ENCODE data around the gene C9orf50. TPM values are rescaled to one million over a fixed set of nuclear protein-coding genes. Genes with fewer than 3 reads are reported as not detected.

The C9orf50 gene
- total RNA-seq, 4 donors from 2014 or later = 0.34 TPM; not detected in 3

- no peaks in the 10 kb centered on the region for H3K27me3 ChIP-seq
- peak within 1 kb of the TSS; percentile 82 to 96 (median 91) for H3K4me3 ChIP-seq
- peaks cover 23 to 29% (median 28%) of the 10 kb centered on the region in 4 donors for H3K36me3 ChIP-seq
- DNase-seq (ENCODE audit: extremely low spot score) = peak; percentile 99
- intact Hi-C loops (cut with DNase I) = loop anchor here (2.0 to 5.0 kb wide), 2 partner anchors 95 to 141 kb away; no protein-coding TSS in a partner anchor
- H3K4me1 ChIP-seq = peaks cover 23 to 40% (median 36%) of the 10 kb centered on the region in 4 donors
- H3K9me3 ChIP-seq = no peaks in the 10 kb centered on the region
- H3K27ac ChIP-seq (replicated peaks in 1 of 4) = peak within 1 kb of the TSS; percentile 81 to 91 (median 86)
- peak; percentile 90 to 94 for TF ChIP-seq POLR2AphosphoS5 (IDR thresholded peaks at IDR 0.05)
- TF ChIP-seq EP300 (IDR thresholded peaks at IDR 0.05) = no peak
- peak in 2 of 3 experiments; percentile 100 for TF ChIP-seq CTCF (IDR thresholded peaks at IDR 0.05)
- WGBS = 2% methylated on average over 19 of the region's 93 CpGs
Observed at GRCh38 chr9:129641750-129642585, 21.1 kb upstream of the C9orf50 start, which contains the start of gene ASB6. TSS of gene ASB6 (minus strand) at chr9:129642151. CDS start at chr9:129641999, 152 bp downstream.

DNA sequence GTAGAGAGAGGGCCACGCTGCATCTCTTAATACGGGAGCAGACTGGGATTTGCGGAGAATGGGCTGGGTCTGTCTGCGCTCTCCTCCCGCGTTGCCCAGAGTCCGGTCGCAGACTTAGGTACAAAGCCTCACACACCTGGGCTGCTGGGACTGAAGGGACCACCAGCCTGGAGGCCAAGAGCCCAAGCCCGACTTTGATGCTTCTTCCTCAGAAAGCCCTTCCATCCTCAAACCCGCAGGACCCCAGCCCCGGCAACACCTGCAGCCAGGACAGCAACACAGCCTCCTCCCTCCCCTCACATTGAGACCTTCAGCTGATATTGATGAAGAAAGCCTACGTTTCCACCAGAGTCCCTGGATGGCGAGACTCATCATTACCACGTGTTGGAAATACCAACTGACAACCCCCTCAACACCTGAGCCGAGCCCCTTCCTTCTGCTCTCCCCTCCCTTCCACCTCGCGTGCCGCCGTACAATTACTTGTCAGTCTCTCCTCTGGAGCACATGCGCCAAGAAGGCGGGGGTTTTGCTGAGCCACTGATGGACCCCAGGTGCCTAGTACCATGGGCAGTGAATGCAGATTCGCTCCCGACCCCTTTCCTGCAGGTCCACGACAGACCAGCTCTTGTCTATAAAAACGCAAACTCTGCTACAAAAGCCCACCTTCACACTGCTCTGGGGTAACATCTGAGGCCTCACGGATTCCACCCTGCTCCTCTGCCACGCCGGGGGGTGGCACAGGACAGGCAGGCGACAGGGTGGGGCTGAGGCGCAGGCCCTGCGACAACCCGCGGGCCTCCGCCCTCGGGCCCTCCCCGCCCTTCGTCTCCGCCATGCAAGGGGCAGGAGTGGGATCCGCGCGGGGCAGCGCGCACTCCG lies 20.2 kb upstream of the C9orf50 start:
- WGBS = 14% methylated on average over 18 of the region's 44 CpGs
- peak overlapping the region; percentile 81 to 91 (median 86) for H3K27ac ChIP-seq (replicated peaks in 1 of 4)
- peak overlapping the region; percentile 82 to 96 (median 91) for H3K4me3 ChIP-seq
- H3K36me3 ChIP-seq = peaks cover 24 to 38% (median 37%) of the 10 kb centered on the region in 4 donors
- H3K4me1 ChIP-seq = peaks cover 23 to 40% (median 37%) of the 10 kb centered on the region in 4 donors
- H3K9me3 ChIP-seq = no peaks in the 10 kb centered on the region
- H3K27me3 ChIP-seq = no peaks in the 10 kb centered on the region
- no peak for DNase-seq (ENCODE audit: extremely low spot score)
- TF ChIP-seq POLR2AphosphoS5 (IDR thresholded peaks at IDR 0.05) (no peak), CTCF (IDR thresholded peaks at IDR 0.05) (no peak), EP300 (IDR thresholded peaks at IDR 0.05) (no peak), POLR2A (IDR thresholded peaks at IDR 0.05; ENCODE audit: low read depth) (no peak)
- intact Hi-C loops (cut with DNase I) = loop anchor here (5.0 kb wide), 1 partner anchor 96 kb away; no protein-coding TSS in a partner anchor

DNA sequence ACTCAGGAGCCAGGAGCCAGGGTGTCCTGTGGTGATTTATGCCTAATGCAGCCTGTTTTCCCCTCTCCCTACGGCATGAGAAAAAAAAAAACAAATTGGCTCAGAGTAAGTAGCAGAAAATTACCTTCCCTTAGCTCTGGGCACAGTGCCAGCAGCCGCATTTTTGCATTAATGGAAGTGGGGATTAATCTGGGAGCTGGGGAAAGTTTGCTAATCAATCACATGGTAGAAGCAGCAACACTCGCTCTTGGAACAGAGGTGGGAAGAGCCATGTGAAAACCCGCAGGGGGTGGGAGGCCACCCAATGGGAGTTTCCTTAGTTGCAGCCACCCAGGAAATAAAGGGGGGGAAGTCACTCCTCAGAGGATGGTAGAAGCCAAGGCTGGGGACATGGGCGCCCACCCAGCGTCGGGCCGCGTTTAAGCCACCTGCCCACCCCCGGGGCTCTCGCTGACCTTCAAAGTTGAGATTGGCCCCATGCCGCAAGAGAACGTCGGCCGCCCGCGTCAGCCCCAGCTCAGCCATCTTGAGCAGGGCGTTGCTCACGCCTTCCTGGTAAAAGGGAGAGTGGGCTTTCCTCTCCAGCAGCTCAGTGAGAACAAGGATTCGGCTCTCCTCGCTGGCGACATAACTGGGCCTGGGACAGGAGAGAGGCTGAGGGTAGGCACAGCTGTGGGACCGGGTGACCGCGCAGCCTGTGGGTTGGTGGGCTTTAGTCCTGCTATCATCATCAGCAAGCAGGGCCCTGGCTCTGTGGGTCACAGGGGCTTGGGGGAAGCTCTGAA lies 19.4 kb upstream of the C9orf50 start:
- Histone ChIP-seq H3K27me3 (no peaks in the 10 kb centered on the region), H3K9me3 (no peaks in the 10 kb centered on the region), H3K36me3 (peaks cover 30 to 46% (median 45%) of the 10 kb centered on the region in 4 donors), H3K4me3 (peak overlapping the region; percentile 82 to 96 (median 91)), H3K27ac (replicated peaks in 1 of 4) (peak overlapping the region; percentile 42 to 91 (median 62)), H3K4me1 (peaks cover 23 to 40% (median 37%) of the 10 kb centered on the region in 4 donors)
- no peak for TF ChIP-seq CTCF (IDR thresholded peaks at IDR 0.05)
- no peak for TF ChIP-seq POLR2AphosphoS5 (IDR thresholded peaks at IDR 0.05)
- no peak for TF ChIP-seq EP300 (IDR thresholded peaks at IDR 0.05)
- no peak for TF ChIP-seq POLR2A (IDR thresholded peaks at IDR 0.05; ENCODE audit: low read depth)
- intact Hi-C loops (cut with DNase I) = loop anchor here (5.0 kb wide), 1 partner anchor 97 kb away; no protein-coding TSS in a partner anchor
- DNase-seq (ENCODE audit: extremely low spot score) = no peak
- WGBS = 67% methylated on average over 22 of the region's 25 CpGs

- no peaks in the 10 kb centered on the region for H3K9me3 ChIP-seq
- WGBS = 31% methylated on average over 5 of the region's 12 CpGs
- peaks cover 35 to 52% (median 51%) of the 10 kb centered on the region in 4 donors for H3K36me3 ChIP-seq
- TF ChIP-seq POLR2A (IDR thresholded peaks at IDR 0.05; ENCODE audit: low read depth) = no peak
- no peak for TF ChIP-seq CTCF (IDR thresholded peaks at IDR 0.05)
- TF ChIP-seq EP300 (IDR thresholded peaks at IDR 0.05) = no peak
- TF ChIP-seq POLR2AphosphoS5 (IDR thresholded peaks at IDR 0.05) = no peak
- peak overlapping the region; percentile 42 to 91 (median 62) for H3K27ac ChIP-seq (replicated peaks in 1 of 4)
- no peak for DNase-seq (ENCODE audit: extremely low spot score)
- H3K27me3 ChIP-seq = no peaks in the 10 kb centered on the region
- H3K4me1 ChIP-seq = peaks cover 23 to 40% (median 37%) of the 10 kb centered on the region in 4 donors
- intact Hi-C loops (cut with DNase I) = loop anchor here (5.0 kb wide), 1 partner anchor 98 kb away; no protein-coding TSS in a partner anchor
- no peak overlapping the region for H3K4me3 ChIP-seq
Observed at GRCh38 chr9:129639756-129640085, 18.8 kb upstream of the C9orf50 start.
